HFF-Myc (cell line): ENCODE data around the gene ASMTL.

Experiments used
- DNase-seq: peaks from one replicate; pipeline ENCODE4 v3.0.0-alpha.2; 2011; ENCODE audit warnings: low read depth; ENCODE audit errors: extremely low read depth
- H3K4me3 ChIP-seq: replicated peaks from 2 replicates; pipeline ENCODE4 v1.5.1; 2011; ENCODE audit warnings: low read depth, mild to moderate bottlenecking, control low read depth, low read length
- TF ChIP-seq, protein P1 (sequence below): IDR thresholded peaks from 2 replicates; pipeline ENCODE4 v1.5.1; 2012; ENCODE audit warnings: mild to moderate bottlenecking, low read depth, low read length, control low read depth; ENCODE audit errors: missing control alignments

Gene ASMTL

DNA sequence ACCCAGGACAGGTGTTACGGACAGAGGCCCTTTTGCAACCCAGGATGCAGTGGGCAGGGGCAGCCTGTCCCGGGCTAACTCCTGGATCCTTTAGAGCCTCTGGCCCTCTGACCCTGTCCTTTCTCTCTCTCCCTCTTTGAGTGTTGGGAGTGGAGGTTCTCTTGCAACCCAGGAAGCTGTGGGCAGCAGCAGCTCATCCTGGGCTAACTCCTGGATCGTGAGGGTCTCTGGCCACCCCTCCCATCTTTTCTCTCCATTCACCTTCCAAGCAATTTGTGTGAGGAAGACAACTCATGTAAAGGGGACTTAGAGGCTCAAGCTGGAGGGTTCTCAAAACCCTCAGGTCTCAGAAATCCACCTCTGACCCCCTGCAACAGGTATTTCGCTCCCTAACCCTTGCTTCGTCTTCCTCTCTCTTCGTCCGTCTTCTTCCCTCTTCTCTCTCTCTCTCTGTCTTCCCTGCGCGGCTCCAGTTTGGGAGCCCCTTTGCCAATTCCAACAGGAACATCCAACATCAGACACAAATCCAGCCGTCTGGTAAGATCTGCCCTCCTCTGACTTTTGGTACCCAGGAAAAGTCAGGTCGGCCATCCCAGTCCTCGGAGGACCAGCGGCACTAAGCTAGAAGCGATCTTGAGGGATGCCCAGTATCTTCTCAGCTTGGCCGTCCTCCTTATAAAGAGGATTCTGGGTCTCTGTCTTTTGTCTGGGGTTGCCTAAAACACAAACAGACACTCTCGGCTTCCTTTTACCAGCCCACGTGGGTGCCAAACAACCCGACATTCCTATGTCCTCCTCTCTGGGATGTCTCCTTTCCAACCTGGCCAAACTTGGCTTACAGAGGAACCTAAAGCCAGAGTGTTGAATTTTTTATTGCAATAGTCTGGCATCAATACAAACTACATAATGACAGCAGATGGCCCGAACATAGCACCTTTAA is 7.9 kb downstream of the ASMTL start:
- H3K4me3 ChIP-seq, result no peak overlapping the region

DNA sequence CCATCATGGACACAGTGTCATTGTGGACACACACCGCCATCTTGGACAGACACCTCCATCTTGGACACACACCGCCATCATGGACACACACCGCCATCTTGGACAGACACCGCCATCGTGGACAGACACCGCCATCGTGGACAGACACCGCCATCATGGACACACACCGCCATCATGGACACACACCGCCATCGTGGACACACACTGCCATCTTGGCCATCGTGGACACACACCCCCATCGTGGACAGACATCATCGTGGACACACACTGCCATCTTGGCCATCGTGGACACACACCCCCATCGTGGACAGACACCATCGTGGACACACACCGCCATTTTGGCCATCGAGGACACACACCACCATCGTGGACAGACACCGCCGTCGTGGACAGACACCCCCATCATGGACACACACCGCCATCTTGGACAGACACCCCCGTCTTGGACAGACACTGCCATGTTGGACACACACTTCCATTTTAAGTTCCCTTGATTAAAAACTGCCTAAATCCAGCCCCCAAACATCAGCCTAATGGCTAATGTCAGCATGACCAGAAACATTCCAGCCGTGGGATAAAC is 9.1 kb downstream of the ASMTL start:
- no peak overlapping the region for H3K4me3 ChIP-seq
- TF ChIP-seq, protein P1, sequence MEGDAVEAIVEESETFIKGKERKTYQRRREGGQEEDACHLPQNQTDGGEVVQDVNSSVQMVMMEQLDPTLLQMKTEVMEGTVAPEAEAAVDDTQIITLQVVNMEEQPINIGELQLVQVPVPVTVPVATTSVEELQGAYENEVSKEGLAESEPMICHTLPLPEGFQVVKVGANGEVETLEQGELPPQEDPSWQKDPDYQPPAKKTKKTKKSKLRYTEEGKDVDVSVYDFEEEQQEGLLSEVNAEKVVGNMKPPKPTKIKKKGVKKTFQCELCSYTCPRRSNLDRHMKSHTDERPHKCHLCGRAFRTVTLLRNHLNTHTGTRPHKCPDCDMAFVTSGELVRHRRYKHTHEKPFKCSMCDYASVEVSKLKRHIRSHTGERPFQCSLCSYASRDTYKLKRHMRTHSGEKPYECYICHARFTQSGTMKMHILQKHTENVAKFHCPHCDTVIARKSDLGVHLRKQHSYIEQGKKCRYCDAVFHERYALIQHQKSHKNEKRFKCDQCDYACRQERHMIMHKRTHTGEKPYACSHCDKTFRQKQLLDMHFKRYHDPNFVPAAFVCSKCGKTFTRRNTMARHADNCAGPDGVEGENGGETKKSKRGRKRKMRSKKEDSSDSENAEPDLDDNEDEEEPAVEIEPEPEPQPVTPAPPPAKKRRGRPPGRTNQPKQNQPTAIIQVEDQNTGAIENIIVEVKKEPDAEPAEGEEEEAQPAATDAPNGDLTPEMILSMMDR, result no peak
- no peak for DNase-seq

More for the DNA sequence above, 7.9 kb downstream of the ASMTL start:
- no peak for DNase-seq
- TF ChIP-seq, protein P1, result no peak

DNA sequence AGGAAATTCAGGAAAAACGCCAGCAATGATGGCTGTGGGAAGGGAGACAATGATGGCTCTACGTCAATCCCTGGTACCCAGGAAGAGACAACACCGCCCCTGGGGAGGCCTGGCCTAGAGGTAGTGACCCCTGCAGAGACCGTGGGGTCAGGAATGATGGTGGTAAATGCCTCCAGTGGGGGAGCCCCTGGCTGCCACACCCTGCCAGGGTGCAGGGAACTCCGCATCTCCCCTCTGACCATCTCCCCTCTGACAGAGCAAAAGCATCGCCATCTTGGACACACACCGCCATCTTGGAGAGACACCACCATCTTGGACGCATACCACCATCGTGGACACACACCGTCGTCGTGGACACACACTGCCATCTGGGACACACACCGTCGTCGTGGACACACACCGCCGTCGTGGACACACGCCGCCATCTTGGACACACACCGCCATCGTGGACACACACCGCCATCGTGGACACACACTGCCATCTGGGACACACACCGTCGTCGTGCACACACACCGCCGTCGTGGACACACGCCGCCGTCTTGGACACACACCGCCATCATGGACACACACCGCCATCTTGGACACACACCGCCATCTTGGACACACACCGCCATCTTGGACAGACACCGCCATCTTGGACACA is 9.9 kb downstream of the ASMTL start:
- no peak for DNase-seq
- no peak overlapping the region for H3K4me3 ChIP-seq
- TF ChIP-seq, protein P1, result no peak

DNA sequence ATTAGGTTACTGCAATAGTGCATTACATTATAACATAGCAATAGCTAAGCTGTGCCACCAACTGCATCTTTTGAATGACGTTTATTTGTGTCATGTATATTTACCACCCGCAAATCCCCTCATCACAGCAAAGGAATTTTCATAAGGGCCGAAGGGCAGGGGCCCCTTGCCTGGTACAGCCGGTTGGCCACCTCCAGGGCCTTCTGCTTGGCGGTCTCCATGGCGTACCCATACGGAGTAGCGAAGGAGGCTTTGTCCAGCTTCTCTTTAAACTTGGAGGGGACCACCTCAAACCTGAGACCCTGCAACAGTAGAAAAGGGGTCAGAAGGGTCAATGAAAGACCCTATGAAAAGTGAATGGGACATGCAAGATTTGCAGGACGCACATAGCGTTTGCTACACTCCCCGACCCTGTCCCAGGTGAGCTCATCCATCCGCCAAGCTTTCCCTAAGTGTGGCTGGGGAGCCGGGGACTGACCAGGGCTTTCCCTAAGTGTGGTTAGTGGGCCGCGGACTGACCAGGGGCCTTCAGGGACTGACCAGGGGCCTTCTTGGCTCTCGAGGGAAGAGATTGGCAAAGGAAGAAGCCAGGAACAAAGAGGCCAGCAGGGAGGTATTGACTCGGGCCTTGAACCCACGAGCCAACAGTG is 10.6 kb downstream of the ASMTL start:
- DNase-seq, result no peak
- no peak overlapping the region for H3K4me3 ChIP-seq
- TF ChIP-seq, protein P1, result no peak

DNA sequence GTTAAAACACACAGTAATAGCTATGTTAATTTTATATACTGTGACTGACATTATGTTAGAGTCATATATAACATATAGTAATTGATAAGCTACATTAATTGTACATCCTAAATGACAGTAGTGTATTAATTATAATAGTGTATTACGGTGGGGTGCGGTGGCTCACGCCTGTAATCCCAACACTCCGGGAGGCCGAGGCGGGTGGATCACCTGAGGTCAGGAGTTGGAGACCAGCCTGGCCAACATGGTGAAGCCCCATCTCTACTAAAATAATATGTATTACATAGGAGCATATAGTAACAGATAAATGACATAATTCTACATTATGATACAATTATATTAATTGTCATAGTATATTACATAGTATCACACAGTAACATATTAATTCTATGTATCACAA is 12.2 kb downstream of the ASMTL start:
- no peak for DNase-seq
- H3K4me3 ChIP-seq, result no peak overlapping the region
- TF ChIP-seq, protein P1, result no peak

DNA sequence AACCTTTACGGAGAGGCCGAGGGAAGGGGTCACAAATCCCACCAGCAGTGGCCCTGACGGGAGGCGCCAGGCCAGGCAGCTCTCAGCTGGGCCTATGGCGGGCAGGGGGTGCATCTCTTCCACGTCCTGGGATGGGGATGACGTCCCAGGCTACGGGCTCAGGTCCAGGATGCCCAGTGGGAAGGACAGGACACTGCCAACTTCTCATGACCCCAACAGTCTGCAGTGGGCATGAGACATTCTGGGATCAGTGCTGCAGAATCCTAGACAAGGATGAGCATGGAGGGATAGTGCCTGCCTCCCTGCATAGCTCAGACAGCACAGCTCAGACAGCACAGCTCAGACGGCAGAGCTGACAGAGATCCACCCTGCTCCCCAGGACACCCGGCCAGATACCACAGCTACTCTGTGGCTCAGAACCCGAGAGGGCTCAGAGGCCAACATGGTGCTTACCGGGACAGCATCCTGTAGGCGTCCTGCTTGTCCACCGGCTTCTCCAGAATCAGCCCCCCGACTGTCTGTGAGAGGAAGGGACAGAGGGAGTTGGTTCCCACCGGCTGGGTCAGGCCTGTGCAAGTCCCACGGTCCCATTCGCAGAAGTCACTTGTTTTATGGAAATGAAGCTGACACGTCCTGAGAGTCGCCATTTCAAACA is 17.3 kb downstream of the ASMTL start:
- no peak for DNase-seq
- TF ChIP-seq, protein P1, result no peak
- no peak overlapping the region for H3K4me3 ChIP-seq
